Measurements from ENCODE around the gene CHST7.

- TF ChIP-seq CTCF (conservative IDR thresholded peaks at IDR 0.05), result peak; percentile 46
- peak; percentile 84 for TF ChIP-seq ZFX (IDR thresholded peaks at IDR 0.05)
These were observed 28.2 kb upstream of the CHST7 start, which contains the start of gene ZNF674 for GRCh38 chrX:46545111-46546005.
